ENCODE data around the gene ZSCAN18.

ZSCAN18 gene

GRCh38 chr19:58118979-58119733, 21.1 kb upstream of the ZSCAN18 start:
- Histone ChIP-seq H3K4me1 (ENCODE audit: low read length) (no peaks in the 10 kb centered on the region), H3K9me3 (replicated peaks; ENCODE audit: insufficient read depth, low read length) (no peaks in the 10 kb centered on the region), H3K79me2 (ENCODE audit: low read length) (no peaks in the 10 kb centered on the region), H3K4me3 (ENCODE audit: low read length) (no peak overlapping the region), H3K9me2 (replicated peaks; ENCODE audit: insufficient read depth, low read length) (no peaks in the 10 kb centered on the region), H3K36me3 (replicated peaks; ENCODE audit: insufficient read depth, low read length) (no peaks in the 10 kb centered on the region), H3K4me2 (ENCODE audit: low read depth, low read length) (no peak overlapping the region), H4K20me1 (ENCODE audit: insufficient read depth, low read length) (no peaks in the 10 kb centered on the region), H3F3A (ENCODE audit: insufficient read depth, low read length) (no peaks in the 10 kb centered on the region), H2AFZ (ENCODE audit: low read length) (no peak overlapping the region), H3K9ac (ENCODE audit: low read length) (no peak overlapping the region), H3K27ac (ENCODE audit: low read length) (no peak overlapping the region), H3K27me3 (replicated peaks; ENCODE audit: insufficient read depth, low read length) (no peaks in the 10 kb centered on the region)
- TF ChIP-seq CTCF (IDR thresholded peaks at IDR 0.05; ENCODE audit: low read length) (no peak), EZH2 (optimal IDR thresholded peaks at IDR 0.05; ENCODE audit: low read depth, low read length) (no peak), EZH2phosphoT487 (IDR thresholded peaks at IDR 0.05; ENCODE audit: low read length) (no peak)
- no peak for DNase-seq

GRCh38 chr19:58117841-58118575, 20.0 kb upstream of the ZSCAN18 start:
- no peak for DNase-seq
- no peak overlapping the region for H3K4me2 ChIP-seq (ENCODE audit: low read depth, low read length)
- no peak overlapping the region for H3K4me3 ChIP-seq (ENCODE audit: low read length)
- H2AFZ ChIP-seq (ENCODE audit: low read length), result no peak overlapping the region
- H3K27me3 ChIP-seq (replicated peaks; ENCODE audit: insufficient read depth, low read length), result no peaks in the 10 kb centered on the region
- TF ChIP-seq EZH2phosphoT487 (IDR thresholded peaks at IDR 0.05; ENCODE audit: low read length) (no peak), EZH2 (optimal IDR thresholded peaks at IDR 0.05; ENCODE audit: low read depth, low read length) (no peak), CTCF (IDR thresholded peaks at IDR 0.05; ENCODE audit: low read length) (no peak)
- no peaks in the 10 kb centered on the region for H3K9me2 ChIP-seq (replicated peaks; ENCODE audit: insufficient read depth, low read length)
- no peaks in the 10 kb centered on the region for H3F3A ChIP-seq (ENCODE audit: insufficient read depth, low read length)
- H3K9me3 ChIP-seq (replicated peaks; ENCODE audit: insufficient read depth, low read length), result no peaks in the 10 kb centered on the region
- H3K9ac ChIP-seq (ENCODE audit: low read length), result no peak overlapping the region
- no peak overlapping the region for H3K27ac ChIP-seq (ENCODE audit: low read length)
- H3K79me2 ChIP-seq (ENCODE audit: low read length), result no peaks in the 10 kb centered on the region
- no peaks in the 10 kb centered on the region for H4K20me1 ChIP-seq (ENCODE audit: insufficient read depth, low read length)
- no peaks in the 10 kb centered on the region for H3K4me1 ChIP-seq (ENCODE audit: low read length)
- H3K36me3 ChIP-seq (replicated peaks; ENCODE audit: insufficient read depth, low read length), result no peaks in the 10 kb centered on the region

- no peaks in the 10 kb centered on the region for H3K9me3 ChIP-seq (replicated peaks; ENCODE audit: insufficient read depth, low read length)
Observed at GRCh38 chr19:58108546-58108817, 10.5 kb upstream of the ZSCAN18 start.

More at GRCh38 chr19:58108546-58108817, 10.5 kb upstream of the ZSCAN18 start:
- Histone ChIP-seq H3F3A (ENCODE audit: insufficient read depth, low read length) (no peaks in the 10 kb centered on the region), H3K36me3 (replicated peaks; ENCODE audit: insufficient read depth, low read length) (no peaks in the 10 kb centered on the region), H3K4me2 (ENCODE audit: low read depth, low read length) (no peak overlapping the region), H3K4me3 (ENCODE audit: low read length) (no peak overlapping the region), H4K20me1 (ENCODE audit: insufficient read depth, low read length) (no peaks in the 10 kb centered on the region), H3K79me2 (ENCODE audit: low read length) (no peaks in the 10 kb centered on the region), H3K27me3 (replicated peaks; ENCODE audit: insufficient read depth, low read length) (no peaks in the 10 kb centered on the region), H3K4me1 (ENCODE audit: low read length) (no peaks in the 10 kb centered on the region), H3K27ac (ENCODE audit: low read length) (no peak overlapping the region), H2AFZ (ENCODE audit: low read length) (no peak overlapping the region), H3K9me2 (replicated peaks; ENCODE audit: insufficient read depth, low read length) (no peaks in the 10 kb centered on the region), H3K9ac (ENCODE audit: low read length) (no peak overlapping the region)
- DNase-seq, result no peak
- TF ChIP-seq EZH2 (optimal IDR thresholded peaks at IDR 0.05; ENCODE audit: low read depth, low read length), result no peak
- no peak for TF ChIP-seq EZH2phosphoT487 (IDR thresholded peaks at IDR 0.05; ENCODE audit: low read length)
- TF ChIP-seq CTCF (IDR thresholded peaks at IDR 0.05; ENCODE audit: low read length), result no peak

All from MM.1S (cell line).